Globus pallidus (tissue), 1 donor: ENCODE results near the gene ENGASE.
"Not testable (repeated sequence)": the region's sequence is repeated elsewhere in the genome, so short reads cannot be mapped to it uniquely, and the experiment has no call there.

Source experiments
- DNase-seq: peaks from one replicate; pipeline ENCODE4 v3.0.0-alpha.2; 2015; ENCODE audit warnings: low spot score

ENGASE gene

GRCh38 chr17:79074649-79075445 is at the start of gene ENGASE:
Gene ENGASE (plus strand): TSS chr17:79074824. CDS start chr17:79074945, 121 bp downstream.
- DNase-seq = peak; percentile 92

- no peak for DNase-seq
Observed at GRCh38 chr17:79024901-79025737, 49.5 kb upstream of the ENGASE start.

- DNase-seq = no peak
Observed at GRCh38 chr17:79026376-79027273, 48.0 kb upstream of the ENGASE start.

- DNase-seq = no peak
Observed at GRCh38 chr17:79027274-79027924, 47.2 kb upstream of the ENGASE start.

GRCh38 chr17:79027925-79028491 is 46.6 kb upstream of the ENGASE start:
- DNase-seq = no peak

GRCh38 chr17:79028496-79029326 is 45.9 kb upstream of the ENGASE start:
- no peak for DNase-seq

GRCh38 chr17:79029327-79030009 is 45.2 kb upstream of the ENGASE start:
- no peak for DNase-seq

- not testable (repeated sequence) for DNase-seq
Observed at GRCh38 chr17:79030636-79031035, 44.0 kb upstream of the ENGASE start.

GRCh38 chr17:79031996-79032875 is 42.4 kb upstream of the ENGASE start:
- DNase-seq = no peak

- DNase-seq = no peak
Observed at GRCh38 chr17:79033046-79033616, 41.5 kb upstream of the ENGASE start.

- peak; percentile 85 for DNase-seq
Observed at GRCh38 chr17:79033741-79034501, 40.7 kb upstream of the ENGASE start.

GRCh38 chr17:79034931-79035485 is 39.6 kb upstream of the ENGASE start:
- DNase-seq = no peak

- no peak for DNase-seq
Observed at GRCh38 chr17:79035686-79036085, 38.9 kb upstream of the ENGASE start.

- no peak for DNase-seq
Observed at GRCh38 chr17:79036181-79036580, 38.4 kb upstream of the ENGASE start.

GRCh38 chr17:79036596-79036995 is 38.0 kb upstream of the ENGASE start:
- no peak for DNase-seq

- no peak for DNase-seq
Observed at GRCh38 chr17:79038545-79039135, 36.0 kb upstream of the ENGASE start.

GRCh38 chr17:79039171-79039570 is 35.5 kb upstream of the ENGASE start:
- DNase-seq = no peak
